Measurements from ENCODE around the gene XG.
"Not testable (repeated sequence)": the region's sequence is repeated elsewhere in the genome, so short reads cannot be mapped to it uniquely, and the experiment has no call there.

XG gene

GRCh38 chrX:2751874-2752300 lies at the start of gene XG:
Gene XG, plus strand, starts transcription at chrX:2752040. Its CDS starts 235 bp downstream, at chrX:2752275.
- not testable (repeated sequence) for DNase-seq

- no peak for DNase-seq
Measured at GRCh38 chrX:2703991-2704369, 47.9 kb upstream of the XG start.

DNA sequence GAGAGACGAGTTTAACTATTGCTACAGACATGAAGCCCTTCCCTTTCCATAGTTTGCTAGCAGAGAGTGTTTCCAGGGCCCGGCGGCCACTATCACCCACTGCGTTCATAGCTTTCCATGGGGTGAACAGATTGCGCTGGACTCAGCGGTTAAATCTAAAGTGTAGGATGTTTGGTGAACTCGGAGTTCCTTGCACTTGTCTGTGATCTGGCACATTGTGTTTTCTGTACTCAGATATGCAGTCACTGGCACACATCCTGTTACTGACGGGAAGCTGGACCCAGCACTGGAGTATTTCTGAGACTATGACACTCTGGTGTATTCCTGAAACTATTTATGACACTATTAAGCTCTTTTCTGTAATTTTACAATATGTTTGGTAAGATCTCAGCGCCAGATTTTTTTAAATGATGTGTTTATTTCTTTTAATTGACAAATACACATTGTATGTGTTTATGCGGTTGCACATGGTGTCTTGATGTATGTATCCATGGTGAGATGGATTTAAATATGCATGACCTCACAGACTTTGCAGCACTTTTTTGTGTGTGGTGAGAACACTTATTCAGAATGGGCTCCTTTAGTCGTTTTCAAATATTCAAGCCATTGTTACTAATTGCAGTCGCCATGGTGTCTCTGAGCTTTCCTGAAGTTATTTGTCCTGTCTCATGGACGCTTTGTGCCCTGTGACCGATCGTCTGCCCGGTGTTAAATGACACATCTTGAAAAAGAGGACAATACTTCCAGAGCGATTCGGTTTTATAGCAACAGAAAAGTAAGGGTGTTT lies 46.6 kb upstream of the XG start:
- DNase-seq, result no peak

GRCh38 chrX:2707334-2707760 lies 44.5 kb upstream of the XG start:
- no peak for DNase-seq

- DNase-seq, result no peak
Measured at GRCh38 chrX:2708021-2708420, 43.8 kb upstream of the XG start.

DNA sequence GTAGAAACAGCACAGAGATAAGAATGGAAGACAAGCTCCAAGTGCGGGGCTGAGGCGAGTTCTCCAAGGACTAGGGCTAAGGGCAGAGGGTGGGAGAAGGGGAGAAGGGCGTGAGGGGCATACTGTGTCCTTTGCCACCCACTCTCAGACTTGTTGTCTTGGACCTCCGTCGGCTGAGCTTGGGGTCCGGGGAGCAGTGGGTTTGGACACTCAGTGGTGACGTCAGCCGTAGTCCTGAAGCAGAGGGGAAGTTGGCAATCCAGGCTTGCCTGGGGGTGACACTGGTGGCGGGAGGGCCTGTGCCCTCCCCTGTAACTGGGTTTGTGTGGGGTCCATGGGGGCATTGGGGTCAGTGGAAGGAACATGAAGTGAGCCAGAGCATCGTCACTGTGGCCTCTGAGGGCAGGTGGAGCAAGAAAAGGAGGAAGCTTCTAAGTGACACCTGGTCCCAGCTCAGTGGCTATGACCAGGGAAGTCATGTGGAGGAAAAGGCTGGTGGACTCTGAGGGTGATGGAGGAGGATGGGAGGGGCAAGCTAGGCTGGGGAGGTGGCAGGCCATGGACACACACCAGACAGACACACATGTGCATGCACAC lies 43.1 kb upstream of the XG start:
- DNase-seq, result no peak

GRCh38 chrX:2709556-2709955 lies 42.3 kb upstream of the XG start:
- no peak for DNase-seq

GRCh38 chrX:2710041-2710840 lies 41.6 kb upstream of the XG start:
- no peak for DNase-seq

- DNase-seq, result no peak
Measured at GRCh38 chrX:2711441-2711840, 40.4 kb upstream of the XG start.

DNA sequence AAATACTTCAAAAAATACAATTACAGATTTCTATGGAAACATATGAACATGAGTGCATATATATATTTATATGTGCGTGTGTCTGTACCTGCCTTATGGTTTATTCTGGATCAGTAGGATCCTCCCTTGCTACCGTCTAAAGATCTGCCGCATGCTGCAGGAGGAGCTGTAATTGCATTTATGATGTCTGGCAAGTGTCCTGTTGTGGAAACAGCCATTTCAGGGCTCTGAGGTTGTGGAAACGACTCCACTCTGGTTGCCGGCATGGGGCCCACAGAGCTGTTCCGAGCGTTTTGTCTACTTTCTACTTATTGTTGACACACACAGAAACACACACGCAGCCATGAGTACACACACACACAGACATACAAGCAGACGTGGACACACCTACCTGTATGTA lies 39.4 kb upstream of the XG start:
- DNase-seq, result no peak

DNA sequence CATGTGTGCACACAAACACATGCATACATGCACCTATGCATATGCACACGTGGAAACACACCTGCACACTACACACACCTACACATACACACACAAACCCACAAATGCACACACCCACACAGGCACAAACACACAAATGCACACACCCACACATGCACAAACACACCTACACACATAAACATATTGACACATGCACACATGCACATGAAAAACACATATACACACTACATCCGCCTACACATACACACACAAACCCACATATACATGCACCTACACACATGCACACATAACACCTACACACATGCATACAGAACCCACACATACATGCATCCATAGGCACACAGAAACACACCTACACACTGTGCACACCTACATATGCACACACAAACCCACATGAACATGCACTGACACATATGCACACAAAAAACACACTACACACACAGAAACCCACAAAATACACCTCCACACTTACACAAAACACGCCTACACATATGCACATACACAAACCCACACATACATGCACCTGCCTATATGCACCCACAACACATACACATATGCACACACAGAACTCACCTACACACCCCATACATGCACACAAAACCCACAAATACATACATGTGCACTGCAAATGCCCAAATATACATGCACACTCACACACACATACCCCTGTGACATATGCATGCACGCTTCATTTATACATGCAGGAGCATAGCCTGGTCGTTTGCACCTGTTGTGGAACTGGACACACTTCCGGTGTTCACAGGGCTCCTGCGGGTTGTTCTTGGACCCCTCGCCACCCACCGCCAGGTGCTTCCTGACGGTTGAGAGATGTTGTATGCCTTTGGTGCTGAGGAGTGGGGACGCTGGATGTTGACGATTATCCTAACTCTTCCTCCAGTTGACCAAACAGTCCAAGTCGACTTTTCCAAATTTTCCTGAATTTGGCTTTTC lies 38.7 kb upstream of the XG start:
- no peak for DNase-seq

- DNase-seq, result no peak
Measured at GRCh38 chrX:2714551-2714950, 37.3 kb upstream of the XG start.

- no peak for DNase-seq
Measured at GRCh38 chrX:2715066-2715600, 36.7 kb upstream of the XG start.

DNA sequence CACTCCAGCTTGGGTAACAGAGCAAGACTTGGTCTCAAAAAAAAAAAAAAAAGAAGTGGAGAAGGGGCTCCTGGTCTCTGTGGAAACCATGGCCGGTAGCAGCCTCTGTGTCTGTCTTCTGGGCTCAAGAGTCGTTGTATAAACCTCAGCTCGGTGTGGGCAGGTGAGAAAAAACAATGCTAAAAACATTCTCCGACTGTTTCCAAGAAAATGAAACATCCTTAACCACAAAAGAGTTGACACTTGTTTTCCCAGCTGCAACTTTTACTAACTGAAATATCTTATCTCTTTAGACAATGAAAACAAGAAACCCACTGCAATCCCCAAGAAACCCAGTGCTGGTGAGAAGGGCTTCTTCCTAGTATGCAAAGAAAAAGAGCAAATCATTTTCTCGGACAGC lies 34.5 kb upstream of the XG start:
- no peak for DNase-seq

DNA sequence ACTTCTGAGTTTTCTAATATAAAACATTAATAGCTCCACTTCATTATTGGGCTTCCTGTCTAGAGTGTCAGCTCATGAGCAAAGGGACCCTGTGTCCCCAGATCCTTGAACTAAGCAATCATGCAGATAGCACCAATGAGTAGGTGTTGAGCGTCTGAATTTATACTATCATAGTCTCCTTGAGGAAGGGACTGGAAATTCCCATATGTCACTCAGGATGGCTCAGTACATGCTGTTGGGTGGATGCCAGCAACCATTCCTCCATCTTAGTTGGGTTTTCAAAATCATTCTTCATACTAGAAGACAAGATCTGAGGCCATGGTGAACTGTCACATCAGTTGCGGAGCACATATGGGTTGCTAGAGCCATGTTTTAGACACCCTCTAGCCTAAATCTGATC lies 33.0 kb upstream of the XG start:
- no peak for DNase-seq

DNA sequence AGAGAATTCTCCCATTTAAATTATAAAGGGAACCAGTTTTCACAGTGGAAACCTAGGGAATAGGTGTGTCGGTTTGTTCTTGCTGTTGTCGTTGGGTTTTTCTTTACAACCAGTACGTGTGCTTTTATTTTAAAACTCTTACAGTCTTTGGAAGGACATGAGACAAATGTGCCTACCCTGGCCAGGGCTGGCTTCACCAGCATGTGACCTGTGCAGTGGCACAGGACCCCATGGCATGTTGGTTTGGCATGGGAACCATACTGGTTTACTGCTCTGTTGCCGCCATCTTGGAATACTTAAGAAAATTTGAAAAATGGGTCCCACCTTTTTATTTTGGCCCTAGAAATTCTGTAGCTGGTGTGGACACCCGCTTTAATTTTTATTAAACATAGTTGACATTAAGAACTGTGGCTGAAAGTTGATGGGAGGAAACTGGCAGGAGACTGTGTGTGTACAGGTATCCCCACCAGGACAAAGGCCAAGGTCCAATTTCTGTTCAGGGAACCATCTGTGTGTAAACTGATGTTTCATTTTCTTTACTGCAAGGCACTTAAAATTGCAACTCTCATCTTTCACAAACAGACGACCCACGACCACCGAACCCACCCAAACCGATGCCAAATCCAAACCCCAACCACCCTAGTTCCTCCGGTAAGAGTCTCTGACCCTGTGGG lies 31.9 kb upstream of the XG start:
- DNase-seq, result no peak

- DNase-seq, result no peak
Measured at GRCh38 chrX:2723286-2723879, 28.5 kb upstream of the XG start.

- DNase-seq, result not testable (repeated sequence)
Measured at GRCh38 chrX:2727264-2727663, 24.6 kb upstream of the XG start.

DNA sequence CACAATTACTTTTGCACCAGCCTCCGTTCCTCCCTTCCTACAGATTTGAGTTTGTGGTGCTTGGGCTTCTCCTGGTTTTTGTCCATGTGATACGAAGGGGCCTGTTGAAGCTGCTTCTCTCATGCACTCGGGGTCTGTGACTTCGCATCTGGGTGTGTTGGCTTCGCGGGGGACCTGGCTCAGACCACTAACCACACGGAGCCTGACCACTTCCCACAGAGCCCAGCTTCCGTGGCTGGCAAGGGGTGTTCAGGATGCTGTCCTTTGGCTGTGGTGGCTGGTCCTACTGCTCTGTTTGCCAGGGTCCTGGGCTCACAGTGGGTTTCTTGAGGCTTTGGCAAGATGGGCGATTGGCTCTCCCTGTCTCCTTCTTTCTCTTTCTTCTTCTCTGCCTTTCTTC lies 19.8 kb upstream of the XG start:
- no peak for DNase-seq

DNA sequence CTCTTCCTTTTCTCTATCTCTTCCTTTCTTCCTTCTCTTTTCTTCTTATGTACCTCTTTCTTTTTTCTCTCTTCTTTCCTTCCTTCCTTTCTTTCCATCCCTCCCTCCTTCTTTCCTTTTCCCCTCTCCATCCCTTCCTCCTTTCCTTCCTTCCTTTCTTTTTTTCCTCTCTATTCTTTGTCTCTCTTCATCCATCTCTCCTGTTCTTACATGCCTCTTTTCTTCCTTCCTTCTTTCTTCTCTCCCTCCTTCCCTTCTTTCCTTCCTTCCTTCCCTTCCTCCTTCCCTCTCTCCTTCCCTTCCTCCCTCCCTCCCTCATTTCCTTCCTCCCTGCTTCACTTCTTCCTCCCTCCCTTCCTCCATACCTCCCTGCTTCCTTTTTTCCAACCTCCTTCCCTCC lies 19.2 kb upstream of the XG start:
- no peak for DNase-seq

GRCh38 chrX:2733286-2733685 lies 18.6 kb upstream of the XG start:
- no peak for DNase-seq

Measured in activated CD8-positive, alpha-beta memory T cell treated with anti-CD3 and anti-CD28 coated beads, Interleukin-2, amount 50 U/mL, for 48 hours (primary cell).